H9 (cell line): Measurements from ENCODE around the gene VAV3. TPM values are rescaled to one million over a fixed set of nuclear protein-coding genes. Genes with fewer than 3 reads are reported as not detected.

Experiments
- DNase-seq: peaks from one replicate; pipeline ENCODE4 v3.0.0-alpha.2; 2017
- H2AFZ ChIP-seq: one replicate; pipeline ENCODE4 v1.6.1; 2013; ENCODE audit warnings: mild to moderate bottlenecking, low read length, control low read depth, moderate library complexity
- H2AK5ac ChIP-seq: 2 replicates; pipeline ENCODE4 v1.6.1; 2013; ENCODE audit warnings: low read length, control low read depth, mixed read lengths; ENCODE audit not compliant: insufficient read length
- H2BK120ac ChIP-seq: one replicate; pipeline ENCODE4 v1.6.1; 2013; ENCODE audit warnings: low read depth, mild to moderate bottlenecking, low read length, control low read depth, inconsistent platforms; ENCODE audit not compliant: poor library complexity, severe bottlenecking
- H2BK12ac ChIP-seq: 2 replicates; pipeline ENCODE4 v1.6.1; 2013; ENCODE audit warnings: low read length, control low read depth, mixed read lengths, low read depth; ENCODE audit not compliant: insufficient read length
- H2BK15ac ChIP-seq: 2 replicates; pipeline ENCODE4 v1.6.1; 2013; ENCODE audit warnings: low read depth, low read length, control low read depth
- H2BK20ac ChIP-seq: one replicate; pipeline ENCODE4 v1.6.1; 2013; ENCODE audit warnings: low read depth, mild to moderate bottlenecking, low read length, control low read depth, inconsistent platforms; ENCODE audit not compliant: poor library complexity, severe bottlenecking
- H2BK5ac ChIP-seq: 2 replicates; pipeline ENCODE4 v1.6.1; 2013; ENCODE audit warnings: low read length, control low read depth, mixed read lengths; ENCODE audit not compliant: insufficient read length
- H3K14ac ChIP-seq: 2 replicates; pipeline ENCODE4 v1.6.1; 2013; ENCODE audit warnings: low read length, control low read depth; ENCODE audit not compliant: insufficient read depth
- H3K18ac ChIP-seq: 2 replicates; pipeline ENCODE4 v1.6.1; 2013; ENCODE audit warnings: low read depth, mild to moderate bottlenecking, mixed read lengths, low read length, control low read depth; ENCODE audit not compliant: insufficient read length
- H3K23ac ChIP-seq: 2 replicates; pipeline ENCODE4 v1.6.1; 2013; ENCODE audit warnings: low read length, control low read depth, mixed read lengths, low read depth; ENCODE audit not compliant: insufficient read length
- H3K23me2 ChIP-seq: 2 replicates; pipeline ENCODE4 v1.6.1; 2013; ENCODE audit warnings: low read depth, mild to moderate bottlenecking, mixed read lengths, low read length, control low read depth; ENCODE audit not compliant: insufficient read length, poor library complexity, severe bottlenecking
- H3K27ac ChIP-seq: 2 replicates; pipeline ENCODE4 v1.5.1; 2013; ENCODE audit warnings: low read length, control low read depth, mixed read lengths, low read depth; ENCODE audit not compliant: insufficient read length
- H3K27me3 ChIP-seq: 2 replicates; pipeline ENCODE4 v1.6.1; 2013; ENCODE audit warnings: low read length, control low read depth, inconsistent platforms; ENCODE audit not compliant: insufficient read depth
- H3K4ac ChIP-seq: 2 replicates; pipeline ENCODE4 v1.6.1; 2013; ENCODE audit warnings: low read depth, mild to moderate bottlenecking, control low read depth, inconsistent platforms, low read length, moderate library complexity
- H3K4me1 ChIP-seq: 2 replicates; pipeline ENCODE4 v1.6.1; 2013; ENCODE audit warnings: low read length, control low read depth, inconsistent platforms; ENCODE audit not compliant: insufficient read depth
- H3K4me2 ChIP-seq: 2 replicates; pipeline ENCODE4 v1.6.1; 2013; ENCODE audit warnings: low read length, control low read depth, mixed read lengths; ENCODE audit not compliant: insufficient read length, insufficient read depth
- H3K56ac ChIP-seq: 2 replicates; pipeline ENCODE4 v1.6.1; 2013; ENCODE audit warnings: low read depth, mild to moderate bottlenecking, mixed read lengths, low read length, control low read depth; ENCODE audit not compliant: insufficient read length
- H3K79me1 ChIP-seq: 2 replicates; pipeline ENCODE4 v1.6.1; 2013; ENCODE audit warnings: low read depth, mild to moderate bottlenecking, moderate library complexity, low read length, control low read depth, inconsistent platforms; ENCODE audit not compliant: insufficient read depth, poor library complexity, severe bottlenecking
- H3K79me2 ChIP-seq: 2 replicates; pipeline ENCODE4 v1.6.1; 2013; ENCODE audit warnings: low read length, control low read depth, inconsistent platforms; ENCODE audit not compliant: insufficient read depth
- H3K9ac ChIP-seq: 2 replicates; pipeline ENCODE4 v1.6.1; 2013; ENCODE audit warnings: low read length, control low read depth, mixed read lengths; ENCODE audit not compliant: insufficient read length; ENCODE audit errors: extremely low read depth
- H3K9me3 ChIP-seq: one replicate; pipeline ENCODE4 v1.6.1; 2013; ENCODE audit warnings: low read depth, low read length, inconsistent platforms; ENCODE audit not compliant: control insufficient read depth
- H3T11ph ChIP-seq: one replicate; pipeline ENCODE4 v1.6.1; 2013; ENCODE audit warnings: mild to moderate bottlenecking, low read length, control low read depth, inconsistent platforms
- H4K20me1 ChIP-seq: one replicate; pipeline ENCODE4 v1.6.1; 2013; ENCODE audit not compliant: control insufficient read depth, insufficient read length, insufficient read depth
- H4K5ac ChIP-seq: 2 replicates; pipeline ENCODE4 v1.6.1; 2013; ENCODE audit warnings: low read depth, mild to moderate bottlenecking, mixed read lengths, low read length, control low read depth; ENCODE audit not compliant: insufficient read length
- H4K8ac ChIP-seq: replicated peaks from 2 replicates; pipeline ENCODE4 v1.6.1; 2013; ENCODE audit warnings: low read length, control low read depth, mixed read lengths, low read depth; ENCODE audit not compliant: insufficient read length
- H4K91ac ChIP-seq: 2 replicates; pipeline ENCODE4 v1.6.1; 2013; ENCODE audit warnings: low read depth, mild to moderate bottlenecking, moderate library complexity, mixed read lengths, low read length, control low read depth; ENCODE audit not compliant: insufficient read length
- H3K27ac Mint-ChIP-seq, 3 experiments: 2 replicates in 2 of 3; 3 replicates in 1 of 3; pipeline ENCODE4 v1.8.0; 2020 to 2021; ENCODE audit warnings: mixed read lengths in 3 of 3, mild to moderate bottlenecking in 1 of 3, moderate library complexity in 1 of 3
- H3K27me3 Mint-ChIP-seq: 2 replicates; pipeline ENCODE4 v1.8.0; 2021; ENCODE audit warnings: low read depth, mild to moderate bottlenecking, moderate library complexity, mixed read lengths
- H3K36me3 Mint-ChIP-seq, 3 experiments: 2 replicates in 2 of 3; 3 replicates in 1 of 3; pipeline ENCODE4 v1.8.0; 2020 to 2021; ENCODE audit warnings: low read depth in 3 of 3, mixed read lengths in 3 of 3; ENCODE audit not compliant: insufficient read depth in 1 of 3
- H3K4me1 Mint-ChIP-seq, 2 experiments: 2 replicates each; pipeline ENCODE4 v1.8.0; 2020; ENCODE audit warnings: mixed read lengths in 2 of 2
- H3K4me3 Mint-ChIP-seq, 2 experiments: 2 replicates in 1 of 2; 3 replicates in 1 of 2; pipeline ENCODE4 v1.8.0; 2020 to 2021; ENCODE audit warnings: mild to moderate bottlenecking in 2 of 2, mixed read lengths in 2 of 2, moderate library complexity in 1 of 2
- H3K9me3 Mint-ChIP-seq, 2 experiments: 2 replicates in 1 of 2; 3 replicates in 1 of 2; pipeline ENCODE4 v1.8.0; 2020; ENCODE audit warnings: mild to moderate bottlenecking in 2 of 2, mixed read lengths in 2 of 2, moderate library complexity in 1 of 2
- CTCF ChIP-seq: fragments of 200-600 bp; sonication (generic); conservative IDR thresholded peaks from 3 replicates; pipeline ENCODE4 v1.8.0; 2021; ENCODE audit warnings: antibody characterized with exemption, mild to moderate bottlenecking
- WGBS: extraction: QIAGEN DNeasy Blood & Tissue Kit; methylation state at CpG from one replicate; pipeline ENCODE4 v1.1.7; 2013; ENCODE audit warnings: missing lambda C conversion rate, low lambda C conversion rate, mixed read lengths; ENCODE audit not compliant: insufficient read length; ENCODE audit errors: extremely low coverage; 5-methylcytosine and 5-hydroxymethylcytosine counted together
- total RNA-seq: library from RNA; stranded (reverse); gene quantifications from 2 replicates; pipeline ENCODE4 v1.2.1, GENCODE V29; 2021

The VAV3 gene
- total RNA-seq, 1 experiment from 2014 or later: 5.1 TPM

- no peaks in the 10 kb centered on the region for H3K79me1 ChIP-seq
- no peaks in the 10 kb centered on the region for H3K23me2 ChIP-seq
- Mint-ChIP-seq H3K4me1 (peaks cover 19 to 23% of the 10 kb centered on the region in 2 experiments), H3K27me3 (no peaks in the 10 kb centered on the region), H3K9me3 (no peaks in the 10 kb centered on the region), H3K36me3 (no peaks in the 10 kb centered on the region), H3K4me3 (no peak overlapping the region), H3K27ac (peak overlapping the region in 1 of 3 experiments; percentile 69; a peak in 3 of 7 replicates)
- no peak overlapping the region for H4K91ac ChIP-seq
- no peaks in the 10 kb centered on the region for H3K27me3 ChIP-seq
- TF ChIP-seq CTCF: no peak
- no peak overlapping the region for H3K14ac ChIP-seq
- no CpG with 5 or more reads among the region's 1 CpG for WGBS
- H2AK5ac ChIP-seq: no peak overlapping the region
- H2BK5ac ChIP-seq: no peak overlapping the region
- no peak overlapping the region for H3K9ac ChIP-seq
- H3K56ac ChIP-seq: no peak overlapping the region
- no peak overlapping the region for H4K8ac ChIP-seq
- H4K5ac ChIP-seq: no peak overlapping the region
- H3K4me2 ChIP-seq: no peak overlapping the region
- H4K20me1 ChIP-seq: no peaks in the 10 kb centered on the region
- H3K9me3 ChIP-seq: no peaks in the 10 kb centered on the region
- H2AFZ ChIP-seq: no peak overlapping the region
- no peak overlapping the region for H3T11ph ChIP-seq
- no peak overlapping the region for H2BK15ac ChIP-seq
- DNase-seq: no peak
- H3K18ac ChIP-seq: no peak overlapping the region
- no peak overlapping the region for H3K23ac ChIP-seq
- H3K4ac ChIP-seq: no peak overlapping the region
- H2BK12ac ChIP-seq: no peak overlapping the region
- H2BK20ac ChIP-seq: no peak overlapping the region
- H3K4me1 ChIP-seq: no peaks in the 10 kb centered on the region
- H3K27ac ChIP-seq: no peak overlapping the region
- H3K79me2 ChIP-seq: no peaks in the 10 kb centered on the region
- no peak overlapping the region for H2BK120ac ChIP-seq
Observed at GRCh38 chr1:107877745-107878144, 87.2 kb downstream of the VAV3 start.
